Omental fat pad (tissue), 4 donors: ENCODE results near the gene PKDREJ. TPM values are rescaled to one million over a fixed set of nuclear protein-coding genes. Genes with fewer than 3 reads are reported as not detected.

ENCODE experiments used
- ATAC-seq: fragments of 150-250 bp; one replicate; pipeline ENCODE4 v1.9.1; 2016; ENCODE audit warnings: mild to moderate bottlenecking, moderate library complexity; ENCODE audit not compliant: low FRiP score
- DNase-seq: peaks from one replicate; pipeline ENCODE4 v3.0.0-alpha.2; 2019; ENCODE audit warnings: low spot score
- total RNA-seq, 4 donors: library from RNA; depleted of rRNA; stranded (reverse); fragments of >200 nt; gene quantifications; one replicate each; pipeline ENCODE4 v1.1.0, GENCODE V29; 2016
- TF ChIP-seq, protein P1 (sequence below), 3 donors: fragments of 450-650 bp; IDR thresholded peaks; one replicate each; pipeline ENCODE4 v1.5.1; 2016 to 2017; ENCODE audit warnings: antibody characterized with exemption in 3 of 3, mild to moderate bottlenecking in 3 of 3, moderate library complexity in 2 of 3

The PKDREJ gene
- total RNA-seq, 4 donors from 2014 or later: 0.09 TPM; not detected in 3

- DNase-seq (no peak), ATAC-seq (no peak)
- TF ChIP-seq, protein P1, sequence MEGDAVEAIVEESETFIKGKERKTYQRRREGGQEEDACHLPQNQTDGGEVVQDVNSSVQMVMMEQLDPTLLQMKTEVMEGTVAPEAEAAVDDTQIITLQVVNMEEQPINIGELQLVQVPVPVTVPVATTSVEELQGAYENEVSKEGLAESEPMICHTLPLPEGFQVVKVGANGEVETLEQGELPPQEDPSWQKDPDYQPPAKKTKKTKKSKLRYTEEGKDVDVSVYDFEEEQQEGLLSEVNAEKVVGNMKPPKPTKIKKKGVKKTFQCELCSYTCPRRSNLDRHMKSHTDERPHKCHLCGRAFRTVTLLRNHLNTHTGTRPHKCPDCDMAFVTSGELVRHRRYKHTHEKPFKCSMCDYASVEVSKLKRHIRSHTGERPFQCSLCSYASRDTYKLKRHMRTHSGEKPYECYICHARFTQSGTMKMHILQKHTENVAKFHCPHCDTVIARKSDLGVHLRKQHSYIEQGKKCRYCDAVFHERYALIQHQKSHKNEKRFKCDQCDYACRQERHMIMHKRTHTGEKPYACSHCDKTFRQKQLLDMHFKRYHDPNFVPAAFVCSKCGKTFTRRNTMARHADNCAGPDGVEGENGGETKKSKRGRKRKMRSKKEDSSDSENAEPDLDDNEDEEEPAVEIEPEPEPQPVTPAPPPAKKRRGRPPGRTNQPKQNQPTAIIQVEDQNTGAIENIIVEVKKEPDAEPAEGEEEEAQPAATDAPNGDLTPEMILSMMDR (IDR thresholded peaks at IDR 0.05): no peak
These were observed 3.1 kb downstream of the PKDREJ start for GRCh38 chr22:46260038-46260437.

DNA sequence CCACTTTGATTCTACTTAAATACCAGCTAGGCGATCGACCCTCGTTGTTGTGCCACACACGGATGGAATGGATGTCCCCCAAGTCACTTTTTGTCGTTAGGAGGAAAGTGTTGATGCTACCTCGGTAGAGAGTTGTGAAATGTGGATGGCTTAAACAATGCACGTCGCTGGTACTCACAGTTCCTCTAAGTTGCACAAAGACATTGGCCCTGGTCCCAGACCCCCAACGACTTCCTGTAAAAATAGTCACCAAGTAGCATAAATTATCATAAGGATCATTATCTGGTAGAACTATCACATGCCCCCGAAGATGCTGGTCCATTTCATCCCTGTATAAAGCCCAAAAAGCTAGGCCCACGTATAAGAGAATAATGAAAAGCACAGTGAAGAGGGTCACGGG is 3.8 kb downstream of the PKDREJ start:
- ATAC-seq (no peak), DNase-seq (no peak)
- TF ChIP-seq, protein P1 (IDR thresholded peaks at IDR 0.05): no peak

DNA sequence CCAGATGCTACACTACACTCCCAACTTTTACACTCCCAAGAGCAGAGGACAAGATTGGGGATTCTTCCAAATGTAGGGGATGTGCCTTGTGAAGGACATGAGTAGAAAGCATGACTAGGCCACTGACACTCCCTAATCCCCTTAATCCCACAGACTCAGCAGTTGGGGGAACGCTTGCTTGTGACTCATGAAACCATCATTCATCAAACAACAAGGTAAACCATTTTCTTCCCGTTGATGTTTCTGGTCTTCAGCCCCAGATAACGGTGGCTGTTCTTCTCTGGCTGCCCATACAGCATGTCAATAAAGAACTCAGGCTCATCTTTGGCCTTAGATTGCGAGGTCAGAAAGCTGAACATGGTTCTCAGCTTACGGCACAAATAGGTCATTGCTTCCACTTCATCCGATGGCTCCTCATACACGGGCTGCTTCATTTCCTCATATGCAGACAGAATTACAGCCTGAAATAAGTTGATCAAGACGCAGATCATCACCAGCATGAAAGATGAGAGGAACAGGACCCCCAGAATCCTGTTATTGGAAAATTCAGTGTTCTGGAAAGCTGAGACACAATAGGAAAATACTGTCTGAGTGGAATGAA is 6.7 kb downstream of the PKDREJ start:
- ATAC-seq: no peak
- no peak for DNase-seq
- TF ChIP-seq, protein P1 (IDR thresholded peaks at IDR 0.05): no peak

- ATAC-seq (no peak), DNase-seq (no peak)
- TF ChIP-seq, protein P1 (IDR thresholded peaks at IDR 0.05): no peak
These were observed 11.2 kb downstream of the PKDREJ start for GRCh38 chr22:46251816-46252380.

DNA sequence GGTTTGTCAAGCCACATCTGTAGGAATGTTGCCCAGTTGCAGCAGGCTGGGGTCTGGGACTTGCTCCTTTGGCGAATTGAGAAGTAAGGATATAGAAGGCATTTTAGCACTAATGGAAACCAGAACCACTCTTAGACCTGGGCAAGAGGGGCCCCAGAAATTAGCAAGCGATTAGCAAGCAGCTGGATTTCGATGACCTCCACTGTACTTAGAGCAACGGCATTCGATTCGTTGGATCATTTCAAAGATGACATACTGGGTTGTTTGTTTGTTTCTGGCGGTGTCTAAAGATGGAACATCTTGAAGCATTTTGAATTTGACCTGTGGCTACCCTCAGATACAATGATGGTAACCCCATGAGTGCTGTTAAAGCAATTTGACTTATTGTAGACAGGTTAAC is 11.9 kb downstream of the PKDREJ start:
- TF ChIP-seq, protein P1 (IDR thresholded peaks at IDR 0.05): no peak
- no peak for DNase-seq
- no peak for ATAC-seq

DNA sequence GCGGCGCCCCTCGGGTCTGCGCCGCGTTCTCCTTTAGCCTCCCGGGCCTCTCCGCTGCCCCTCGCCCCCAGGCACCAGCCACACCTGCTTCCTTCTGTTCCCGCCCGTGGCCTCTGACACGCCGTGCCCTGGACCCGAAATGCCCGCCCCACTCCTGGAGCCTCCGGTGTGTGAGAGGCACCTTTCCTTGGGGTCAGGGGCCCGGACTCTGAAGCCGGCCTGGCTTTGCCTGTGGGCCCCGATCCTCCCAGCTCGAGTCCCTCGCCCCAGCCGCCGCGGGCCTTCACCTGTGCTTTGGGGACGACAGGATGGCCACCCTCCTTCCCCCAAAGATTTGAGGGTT is 12.4 kb downstream of the PKDREJ start:
- no peak for DNase-seq
- TF ChIP-seq, protein P1 (IDR thresholded peaks at IDR 0.05): no peak
- ATAC-seq: peak; percentile 5
